HG03565 (cell line): ENCODE data around the gene CYP3A4.
"Not testable (repeated sequence)": the region's sequence is repeated elsewhere in the genome, so short reads cannot be mapped to it uniquely, and the experiment has no call there.

ENCODE experiments used
- ATAC-seq: cut with Tn5 transposase; IDR thresholded peaks from one replicate; pipeline ENCODE4 v1.9.1; 2021; ENCODE audit warnings: mild to moderate bottlenecking, moderate library complexity; ENCODE audit not compliant: unreplicated experiment

CYP3A4 gene

GRCh38 chr7:99784007-99784406 lies at the start of gene CYP3A4:
TSS of gene CYP3A4 (minus strand) at chr7:99784184. CDS start at chr7:99784081, 103 bp downstream.
- ATAC-seq = no peak

GRCh38 chr7:99833289-99833877 lies 49.4 kb upstream of the CYP3A4 start:
- ATAC-seq = no peak

DNA sequence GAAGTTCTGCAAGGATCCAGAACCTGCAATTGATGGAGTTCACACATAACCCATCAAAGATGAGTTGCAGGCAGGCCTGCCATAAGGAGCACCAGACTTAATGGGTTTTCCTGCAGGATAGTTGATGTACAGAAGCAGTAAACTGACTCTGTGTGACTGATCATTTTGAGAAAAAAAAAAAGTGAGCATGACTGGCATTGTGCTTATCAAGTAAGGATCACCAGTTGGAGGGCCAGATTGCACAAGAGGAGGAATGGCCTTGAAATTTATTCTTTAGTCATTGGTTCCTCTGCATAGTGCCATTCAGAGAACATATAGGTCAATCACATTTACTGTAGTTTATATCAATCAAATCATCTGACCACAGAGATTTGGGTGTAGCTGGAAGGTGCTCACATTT lies 47.6 kb upstream of the CYP3A4 start:
- no peak for ATAC-seq

DNA sequence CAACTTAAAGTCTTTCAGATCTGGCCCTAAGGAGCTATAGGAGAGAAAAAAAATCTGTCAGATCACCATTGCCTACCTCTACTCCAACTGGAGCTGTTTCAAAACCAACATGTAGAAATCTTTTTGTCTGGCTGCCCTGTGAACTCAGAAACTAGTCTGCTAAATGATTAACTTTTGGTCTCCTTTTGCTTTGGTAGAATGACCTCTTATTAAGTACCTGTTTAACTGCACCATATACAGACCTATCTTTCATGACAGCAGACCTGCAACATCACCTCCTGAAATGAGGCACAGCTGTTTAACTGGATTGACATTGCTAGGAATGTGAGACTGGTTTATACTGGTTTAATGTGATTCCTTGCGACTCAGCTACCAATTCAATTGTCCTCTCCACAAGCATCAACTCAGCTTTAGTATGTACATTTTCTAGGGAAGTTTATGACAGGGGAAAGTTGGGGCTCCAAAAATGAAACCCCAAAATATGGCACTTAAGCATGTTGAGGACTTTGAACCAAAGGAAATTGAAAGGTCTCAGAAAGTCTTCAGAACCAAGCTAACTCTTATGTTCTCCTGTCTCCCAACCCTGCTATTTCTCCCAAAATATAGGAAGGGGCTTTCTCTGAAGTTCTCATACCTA lies 45.7 kb upstream of the CYP3A4 start:
- ATAC-seq = no peak

DNA sequence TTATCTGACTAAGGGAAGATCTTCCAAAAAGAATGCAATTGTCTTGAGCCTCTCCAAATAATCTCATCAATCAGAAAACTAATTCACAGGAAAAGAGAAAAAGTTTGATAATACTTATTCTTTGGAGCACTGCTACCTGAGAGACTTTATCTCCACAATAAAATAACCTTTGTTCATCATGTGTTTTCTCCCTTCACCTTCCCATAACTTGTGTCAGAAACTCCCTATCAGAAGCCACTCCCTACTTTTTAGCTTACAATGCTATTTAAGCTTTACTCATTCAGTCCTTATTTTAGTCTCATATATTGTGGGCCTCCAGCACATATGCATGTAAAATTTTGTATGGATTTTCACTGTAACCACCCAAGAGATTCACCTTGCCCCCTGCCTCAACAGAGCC lies 44.8 kb upstream of the CYP3A4 start:
- ATAC-seq = no peak

GRCh38 chr7:99827040-99827778 lies 43.2 kb upstream of the CYP3A4 start:
- no peak for ATAC-seq

GRCh38 chr7:99825873-99826272 lies 41.9 kb upstream of the CYP3A4 start:
- no peak for ATAC-seq

- no peak for ATAC-seq
Observed at GRCh38 chr7:99825452-99825851, 41.5 kb upstream of the CYP3A4 start.

DNA sequence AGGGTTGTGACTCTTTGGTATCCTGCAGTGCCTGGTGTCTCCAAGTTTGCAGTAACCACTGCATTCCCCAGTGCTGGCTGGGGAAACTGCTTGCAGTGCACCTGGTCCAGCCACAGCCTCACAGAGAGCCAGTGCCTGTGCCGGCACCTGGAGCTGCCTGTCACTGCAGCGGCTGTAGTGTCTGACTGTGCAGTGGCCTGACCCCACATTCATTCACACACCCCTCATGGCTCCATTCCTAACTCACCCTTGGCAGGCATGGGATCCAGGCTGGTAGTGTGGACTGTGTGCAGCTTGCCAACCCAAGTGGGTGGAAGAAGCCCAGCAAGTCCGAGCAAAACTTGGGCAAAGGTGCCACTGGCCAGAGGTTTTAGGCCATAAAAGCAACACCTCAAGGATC lies 40.1 kb upstream of the CYP3A4 start:
- ATAC-seq = no peak

DNA sequence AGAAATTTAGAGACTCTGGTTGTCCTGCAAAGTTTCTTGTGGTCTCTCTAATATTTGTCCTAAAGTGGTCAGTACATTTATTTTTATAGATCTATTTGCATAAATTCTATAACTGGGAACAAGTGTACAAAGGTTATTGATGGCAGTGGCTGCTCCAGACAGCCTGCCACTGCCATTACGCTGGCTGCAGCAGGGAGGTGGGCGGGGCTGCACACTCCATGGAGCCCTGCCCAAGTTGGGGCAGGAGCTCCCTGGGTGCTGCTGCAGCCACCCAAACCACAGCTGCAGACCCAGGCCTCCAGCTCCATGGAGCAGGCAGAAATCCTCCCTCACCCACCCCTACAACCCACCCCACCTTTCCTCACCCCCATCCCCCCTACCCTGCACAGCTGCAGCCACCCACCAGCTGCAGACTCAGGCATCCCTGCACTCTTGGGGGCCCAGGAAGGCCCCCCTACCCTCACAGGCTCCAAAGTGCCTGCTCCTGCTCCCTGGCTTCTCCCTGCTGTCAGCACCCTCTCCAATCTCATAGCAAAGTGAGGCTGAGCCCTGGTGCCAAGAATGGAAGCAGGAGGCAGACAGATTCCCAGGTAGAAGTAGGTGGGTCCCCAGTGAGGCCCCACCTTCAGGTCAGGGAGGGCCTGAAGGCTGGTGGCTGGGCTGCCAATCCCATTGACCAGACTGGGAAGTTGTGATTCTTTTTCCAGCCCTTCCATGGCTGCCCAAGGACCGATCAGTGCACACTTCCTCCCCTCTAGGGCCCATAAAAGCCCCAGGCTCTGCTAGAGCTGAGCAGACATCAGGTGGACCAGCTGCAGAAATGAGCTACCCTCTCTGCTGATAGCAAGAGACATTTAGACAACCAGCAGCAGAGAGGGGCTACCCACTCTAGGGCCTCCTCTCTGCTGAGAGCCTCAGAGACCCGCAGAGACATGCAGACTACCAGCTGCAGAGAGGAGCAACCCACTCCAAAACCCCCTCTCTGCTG lies 39.0 kb upstream of the CYP3A4 start:
- ATAC-seq = no peak

GRCh38 chr7:99820408-99821027 lies 36.5 kb upstream of the CYP3A4 start:
- no peak for ATAC-seq

- ATAC-seq = no peak
Observed at GRCh38 chr7:99808766-99809165, 24.8 kb upstream of the CYP3A4 start.

GRCh38 chr7:99806839-99807478 lies 23.0 kb upstream of the CYP3A4 start:
- ATAC-seq = no peak

GRCh38 chr7:99805641-99806040 lies 21.7 kb upstream of the CYP3A4 start:
- no peak for ATAC-seq

GRCh38 chr7:99803118-99803517 lies 19.1 kb upstream of the CYP3A4 start:
- ATAC-seq = not testable (repeated sequence)

GRCh38 chr7:99801407-99801806 lies 17.4 kb upstream of the CYP3A4 start:
- not testable (repeated sequence) for ATAC-seq

DNA sequence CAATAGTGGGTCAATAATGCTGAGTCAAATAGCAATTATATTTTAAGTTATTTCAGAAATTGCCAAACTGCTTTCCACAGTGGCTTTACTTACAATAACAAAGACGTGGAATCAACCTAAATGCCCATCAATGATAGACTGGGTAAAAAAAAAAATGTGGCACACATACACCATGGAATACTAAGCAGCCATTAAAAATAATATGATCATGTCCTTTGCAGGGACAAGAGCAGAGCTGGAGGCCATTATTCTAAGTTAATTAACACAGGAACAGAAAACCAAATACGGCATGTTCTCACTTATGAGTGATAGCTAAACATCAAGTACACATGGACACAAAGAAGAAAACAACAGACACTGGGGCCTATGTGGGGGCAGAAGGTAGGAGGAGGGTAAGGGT lies 15.0 kb upstream of the CYP3A4 start:
- ATAC-seq = no peak

DNA sequence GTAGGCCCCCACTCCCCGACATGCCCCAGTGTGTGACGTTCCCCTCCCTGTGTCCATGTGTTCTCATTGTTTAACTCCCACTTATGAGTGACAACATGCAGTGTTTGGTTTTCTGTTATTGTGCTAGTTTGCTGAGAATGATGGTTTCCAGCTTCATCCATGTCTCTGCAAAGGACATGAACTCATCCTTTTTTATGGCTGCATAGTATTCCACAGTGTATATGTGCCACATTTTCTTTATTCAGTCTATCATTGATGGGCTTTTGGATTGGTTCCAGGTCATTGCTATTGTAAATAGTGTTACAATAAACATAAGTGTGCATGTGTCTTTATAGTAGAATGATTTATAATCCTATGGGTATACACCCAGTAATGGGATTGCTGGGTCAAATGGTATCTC lies 11.9 kb upstream of the CYP3A4 start:
- not testable (repeated sequence) for ATAC-seq

DNA sequence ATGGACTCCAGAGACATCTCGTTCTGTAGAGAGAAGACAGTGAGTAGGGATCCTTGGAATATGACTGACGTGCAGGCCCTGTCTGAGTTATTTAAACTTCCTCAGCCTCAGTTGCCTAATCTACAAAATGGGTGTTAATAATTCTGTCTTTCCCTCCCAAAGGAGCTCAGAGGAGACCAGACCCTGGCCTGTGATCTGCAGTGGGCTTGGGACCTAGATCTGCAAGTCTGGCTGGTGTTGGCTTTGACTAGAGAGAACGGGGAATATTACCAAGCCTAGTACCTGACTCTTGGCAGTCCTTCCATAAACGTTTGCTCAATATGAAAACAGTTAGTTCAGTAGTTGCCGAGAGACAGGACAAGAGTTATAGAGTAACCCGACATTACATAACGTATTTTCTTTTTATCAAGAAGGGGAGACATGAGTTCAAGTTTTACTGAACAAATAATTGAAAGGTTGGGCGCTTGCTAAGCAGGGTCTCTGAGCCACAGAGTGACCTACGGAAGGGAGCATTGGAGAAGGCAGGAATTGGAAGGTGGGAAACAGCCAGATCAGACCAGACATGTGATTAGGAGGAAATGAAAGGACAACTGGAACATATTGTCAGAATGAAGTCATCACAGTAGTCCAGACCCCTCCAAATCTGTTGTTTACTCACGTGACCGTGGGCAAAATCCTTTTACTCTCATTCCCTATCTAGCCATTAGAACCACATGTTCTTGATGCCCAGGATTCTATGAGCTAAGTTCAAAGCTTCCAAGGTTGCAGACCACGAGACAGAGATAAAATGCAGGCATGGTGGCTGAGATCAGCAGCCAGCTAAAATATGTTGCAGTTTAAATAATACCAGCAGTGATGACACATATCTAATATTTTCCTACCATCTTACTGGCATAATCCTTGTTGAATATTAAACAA lies 10.9 kb upstream of the CYP3A4 start:
- no peak for ATAC-seq
